NCI-H1436 treated with DMSO at 0.1 percent for 48 hours (cell line): Measurements from ENCODE around the gene CORO1C.
A peak's percentile ranks its signal among the peaks of the same experiment; 100 is the strongest.
"Not testable (repeated sequence)": the region's sequence is repeated elsewhere in the genome, so short reads cannot be mapped to it uniquely, and the experiment has no call there.

Experiments used
- DNase-seq: peaks from one replicate; lab custom pipeline; 2025; lab: John Stamatoyannopoulos, UW

Gene CORO1C

DNA sequence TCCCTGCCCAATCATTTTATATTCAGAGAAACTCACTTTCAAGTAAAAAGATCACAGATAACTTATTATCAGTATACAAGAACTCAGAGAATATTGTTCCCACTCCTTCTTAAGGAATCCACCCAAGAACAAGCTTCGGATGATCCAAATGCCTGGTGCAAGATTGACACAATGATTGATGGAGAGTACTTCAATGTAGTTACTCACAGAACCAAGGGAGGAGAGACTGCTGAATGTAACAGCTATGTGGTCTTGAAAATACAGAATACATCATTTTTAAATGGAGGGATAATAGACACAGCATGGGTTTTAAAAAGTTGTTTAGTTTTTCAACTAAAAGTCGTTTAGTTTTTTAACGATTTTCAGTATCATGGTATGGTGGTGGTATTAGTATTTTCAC, 59.3 kb downstream of the CORO1C start:
- no peak for DNase-seq

DNA sequence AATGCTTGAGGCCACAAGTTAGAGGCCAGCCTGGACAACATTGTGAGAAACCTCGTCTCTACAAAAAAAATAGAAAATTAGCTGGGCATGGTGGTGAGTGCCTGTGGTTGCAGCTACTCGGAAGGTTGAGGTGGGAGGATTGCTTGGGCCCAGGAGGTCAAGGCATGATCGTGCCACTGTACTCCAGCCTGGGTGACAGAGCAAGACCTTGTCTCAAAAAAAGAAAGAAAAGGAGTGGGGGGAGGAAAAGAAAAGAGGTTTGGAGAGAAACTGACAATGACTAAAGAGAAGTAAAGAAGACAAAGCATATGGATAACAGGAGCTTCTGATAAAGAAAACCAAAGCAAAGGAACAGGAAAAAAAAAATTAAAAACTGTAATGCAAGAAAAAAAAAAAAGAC, 60.2 kb downstream of the CORO1C start:
- no peak for DNase-seq

DNA sequence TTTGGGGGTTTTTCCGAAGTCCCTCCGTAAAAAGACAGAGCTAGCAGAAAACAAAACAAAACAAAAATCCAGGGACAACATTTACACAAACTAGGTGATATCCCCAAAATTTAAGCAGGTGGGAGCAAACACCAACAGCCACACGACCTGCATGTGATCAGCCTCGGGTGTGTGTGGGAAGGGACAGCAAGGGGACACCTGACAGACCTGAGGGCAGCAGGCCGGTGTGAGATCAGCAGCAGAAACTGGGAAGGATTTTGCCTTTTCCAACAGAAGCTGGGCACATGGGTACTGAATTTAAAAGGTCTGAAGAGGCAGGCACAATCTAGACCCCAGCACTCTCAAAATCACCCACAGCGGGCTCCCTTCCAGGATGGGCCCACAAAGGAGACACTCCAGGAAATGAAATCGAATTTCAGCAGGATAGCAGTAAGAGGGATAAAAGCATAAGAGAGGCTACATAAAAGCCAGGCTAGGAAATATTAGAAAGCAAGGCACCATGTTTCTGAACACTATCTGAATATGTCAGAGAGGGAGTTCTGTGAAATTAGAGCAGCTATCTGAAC, 61.2 kb downstream of the CORO1C start:
- no peak for DNase-seq

DNA sequence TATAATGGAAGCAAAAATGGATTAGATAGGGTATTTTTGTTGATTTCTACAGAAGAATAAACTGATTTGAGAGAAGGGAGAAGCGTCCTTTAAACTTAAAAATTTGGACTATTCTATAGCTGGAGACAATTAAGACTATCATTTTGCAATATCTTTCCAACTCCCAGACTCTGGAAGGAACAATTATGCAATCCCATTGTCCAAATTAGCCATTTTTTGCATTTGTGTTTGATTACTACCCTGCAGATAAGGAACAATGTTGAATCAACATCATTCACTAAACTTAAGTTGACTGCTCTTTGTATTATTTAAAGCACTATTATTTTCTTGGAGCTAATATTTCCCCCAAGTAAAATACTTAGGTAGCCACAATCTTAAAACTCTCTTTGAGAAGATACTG, 62.8 kb downstream of the CORO1C start:
- no peak for DNase-seq

DNA sequence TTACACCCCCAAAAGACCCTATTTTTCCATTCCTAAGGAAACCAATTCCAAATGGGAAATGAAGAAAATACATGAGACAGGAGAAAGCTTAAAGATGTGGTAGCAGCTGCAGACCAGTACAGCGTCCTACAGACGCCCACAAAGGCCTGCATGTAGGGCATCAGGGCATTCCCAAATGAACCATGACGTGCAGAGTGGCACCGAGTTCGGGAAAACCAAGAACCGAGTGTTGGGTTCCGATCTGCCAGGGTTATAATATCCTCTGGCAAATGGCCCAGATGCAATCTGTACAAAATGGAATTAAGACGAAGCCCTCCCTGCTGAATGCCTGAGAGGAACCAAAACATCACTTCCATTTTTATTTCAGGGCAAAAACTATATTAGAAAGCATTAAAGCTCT, 63.3 kb downstream of the CORO1C start:
- no peak for DNase-seq

DNA sequence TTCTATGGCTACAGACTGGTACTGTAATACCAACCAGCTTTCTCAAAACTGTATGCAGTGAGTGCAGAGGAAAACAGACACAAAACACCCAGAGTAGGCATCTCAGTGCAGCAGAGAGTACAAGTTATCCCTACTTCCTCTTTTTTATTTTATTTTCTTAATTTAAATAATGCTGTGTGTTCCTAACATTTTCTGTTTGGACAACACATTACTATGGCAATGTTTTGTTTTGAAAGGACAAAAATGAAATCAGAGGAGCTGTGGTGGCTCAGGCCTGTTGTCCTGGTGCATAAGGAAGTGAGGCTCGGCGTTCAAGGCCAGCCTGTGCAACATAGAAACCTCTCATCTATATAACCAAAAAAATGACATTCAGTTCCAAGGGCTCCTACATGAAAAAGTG, 64.0 kb downstream of the CORO1C start:
- DNase-seq: no peak

DNA sequence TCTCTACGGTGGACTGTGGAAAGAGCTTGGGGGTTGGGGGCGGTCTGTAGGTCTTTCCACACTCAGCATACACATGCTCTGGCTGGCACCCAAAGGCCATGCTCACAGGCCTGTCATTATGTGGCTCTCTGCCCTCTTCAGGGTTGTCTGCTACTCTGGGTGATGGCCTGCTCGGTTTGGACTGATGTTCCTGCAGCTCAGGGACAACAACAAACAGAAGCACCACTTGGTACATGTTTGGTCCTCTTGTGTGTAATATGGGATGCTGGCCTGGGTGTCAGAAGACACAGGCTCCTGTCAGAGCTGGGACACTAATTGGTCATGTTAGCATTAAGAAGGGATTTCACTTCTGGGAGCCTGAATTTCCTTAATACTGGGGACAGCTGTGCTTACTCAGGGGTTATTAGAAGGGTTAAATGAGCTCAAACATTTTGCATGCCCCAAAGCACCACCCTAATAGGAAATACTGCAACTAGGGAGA, 64.9 kb downstream of the CORO1C start:
- no peak for DNase-seq

DNA sequence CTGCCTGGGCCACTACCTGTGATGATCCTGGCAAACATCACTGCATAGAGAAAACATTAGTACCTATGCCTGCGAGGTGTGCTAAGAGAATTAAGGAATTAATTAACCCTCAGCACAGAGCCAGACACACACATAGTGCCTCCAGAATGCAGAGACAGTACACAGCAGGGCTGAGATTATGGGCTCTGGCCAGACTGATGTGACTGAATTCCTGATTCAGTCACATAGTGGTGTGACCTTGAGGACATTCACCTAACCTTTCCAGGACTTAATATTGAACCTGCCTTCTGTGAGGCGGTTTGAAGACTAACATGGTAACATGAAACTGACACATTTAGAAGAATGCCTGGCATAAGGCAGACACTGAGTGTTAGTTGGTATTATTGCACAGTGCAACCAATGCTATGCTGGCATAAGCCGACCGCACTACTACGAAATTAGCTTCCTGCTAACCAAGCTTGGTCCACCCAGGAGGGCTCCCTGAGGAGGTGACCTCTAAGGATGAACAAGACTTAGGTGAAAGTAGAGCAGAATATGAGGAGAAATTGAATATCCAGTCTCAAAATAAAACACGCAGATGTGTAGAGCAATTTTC, 65.6 kb downstream of the CORO1C start:
- no peak for DNase-seq

DNA sequence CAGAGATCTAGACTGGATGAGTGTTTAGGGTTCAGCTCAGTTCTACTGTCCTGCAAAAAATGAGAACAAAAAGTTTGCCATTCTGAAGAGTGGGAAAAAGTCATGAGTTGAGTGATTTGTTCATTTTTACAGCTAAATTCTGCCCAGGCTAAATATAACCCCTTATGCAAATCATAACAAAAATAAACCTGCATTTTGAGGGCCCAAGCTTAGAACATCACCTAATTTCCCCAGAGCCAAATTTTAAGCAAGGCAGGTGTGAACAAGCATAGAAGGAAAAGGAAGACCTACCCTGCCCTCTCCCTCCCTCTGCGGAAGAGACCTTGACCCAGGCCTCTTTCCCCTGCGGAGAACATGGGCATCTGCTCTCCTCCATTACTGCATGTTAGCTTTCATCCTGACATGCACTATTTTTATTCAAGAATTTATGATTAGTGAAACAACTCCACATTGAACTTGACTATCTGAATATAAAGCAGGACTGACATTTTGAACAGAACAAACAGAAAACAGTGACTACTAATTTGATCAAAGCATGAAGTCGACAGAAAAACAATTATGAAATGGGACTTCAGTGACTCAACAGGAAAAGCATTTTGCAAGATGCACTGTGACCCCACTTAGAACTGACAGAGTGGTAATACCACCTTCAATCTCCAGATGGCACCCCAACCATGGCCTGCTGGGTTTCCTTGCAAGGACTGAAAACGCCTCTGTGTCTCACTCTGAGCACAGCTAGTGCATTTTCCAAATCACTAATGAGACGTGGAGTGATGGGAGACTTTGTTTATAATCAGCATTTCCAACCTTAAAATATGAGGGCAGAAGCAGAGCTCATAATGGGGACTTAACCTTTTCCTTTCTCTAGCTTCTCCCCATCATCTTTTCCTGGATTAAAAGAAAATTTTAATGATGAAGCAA, 66.7 kb downstream of the CORO1C start:
- peak; percentile 35 for DNase-seq

DNA sequence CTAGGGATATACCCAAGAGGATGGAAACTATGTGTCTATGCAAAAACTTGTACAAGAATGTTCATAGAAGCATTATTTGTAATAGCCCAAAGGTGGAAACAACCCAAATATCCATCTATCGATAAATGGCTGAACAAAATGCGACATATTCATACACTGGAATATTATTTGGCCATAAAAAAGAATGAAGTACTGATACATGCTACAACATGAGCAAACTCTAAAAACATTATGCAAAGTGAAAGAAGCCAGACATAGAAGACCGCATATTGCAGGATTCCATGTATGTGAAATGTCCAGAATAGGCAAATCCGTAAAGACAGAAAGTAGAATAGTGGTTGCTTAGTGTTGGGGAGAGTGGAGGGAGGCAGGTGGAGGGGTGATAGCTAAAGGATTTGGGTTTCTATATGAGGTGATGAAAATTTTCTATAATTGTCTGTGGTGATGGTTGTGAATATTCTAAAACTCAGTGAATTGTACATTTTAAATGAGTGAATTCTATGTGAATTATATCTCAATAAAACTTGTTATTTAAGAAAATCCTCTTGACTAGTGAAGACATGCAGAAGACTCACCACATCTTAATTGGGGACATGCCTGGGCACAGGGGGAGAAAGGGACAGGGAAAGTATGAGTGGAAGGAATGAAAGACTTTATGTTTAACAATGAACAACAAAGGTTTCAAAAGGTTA, 67.8 kb downstream of the CORO1C start:
- DNase-seq: no peak

DNA sequence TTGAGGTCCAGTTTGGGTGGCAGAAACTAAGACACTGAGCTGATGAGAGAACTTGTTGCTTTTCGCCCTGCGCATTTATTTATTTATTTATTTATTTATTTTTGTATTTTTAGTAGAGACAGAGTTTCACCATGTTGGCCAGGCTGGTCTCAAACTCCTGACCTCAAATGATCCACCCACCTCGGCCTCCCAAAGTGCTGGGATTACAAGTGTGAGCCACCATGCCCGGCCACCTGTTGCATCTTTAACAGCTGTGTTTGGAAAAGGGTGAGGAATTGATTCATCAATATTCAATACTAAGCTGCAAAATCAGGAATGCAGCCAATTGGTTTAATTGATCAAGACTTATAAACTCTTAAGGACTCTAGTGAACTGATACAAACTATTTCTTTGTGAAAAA, 73.2 kb downstream of the CORO1C start:
- not testable (repeated sequence) for DNase-seq

DNA sequence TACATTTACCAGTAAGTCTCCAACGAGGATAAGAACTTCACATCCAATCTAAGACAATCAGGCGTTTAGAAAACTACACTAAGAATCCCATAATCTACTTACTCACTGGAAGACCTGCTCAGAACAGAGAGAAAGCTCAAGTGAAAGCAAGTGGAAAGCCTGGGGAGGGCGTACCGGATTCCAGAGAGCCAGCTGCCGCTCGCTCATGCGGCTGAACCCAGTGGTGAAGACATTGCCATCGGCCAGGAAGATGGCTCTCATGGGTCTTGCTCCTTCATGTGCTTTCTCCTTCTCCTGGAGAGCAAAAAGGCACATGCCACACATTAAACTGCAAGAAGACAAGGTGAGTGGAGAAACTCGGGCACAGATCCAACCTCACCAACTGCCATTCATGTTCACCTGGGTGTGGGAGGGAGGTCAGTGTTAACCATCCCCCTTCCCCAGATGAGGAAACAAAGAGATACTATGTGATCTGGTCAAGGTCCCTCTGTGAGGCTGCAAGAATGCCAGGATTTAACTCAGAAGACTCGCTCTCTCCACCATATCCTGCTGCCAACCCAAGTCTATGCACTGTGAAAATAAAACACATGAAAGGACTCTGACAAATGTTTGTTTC, 74.1 kb downstream of the CORO1C start:
- DNase-seq: no peak

DNA sequence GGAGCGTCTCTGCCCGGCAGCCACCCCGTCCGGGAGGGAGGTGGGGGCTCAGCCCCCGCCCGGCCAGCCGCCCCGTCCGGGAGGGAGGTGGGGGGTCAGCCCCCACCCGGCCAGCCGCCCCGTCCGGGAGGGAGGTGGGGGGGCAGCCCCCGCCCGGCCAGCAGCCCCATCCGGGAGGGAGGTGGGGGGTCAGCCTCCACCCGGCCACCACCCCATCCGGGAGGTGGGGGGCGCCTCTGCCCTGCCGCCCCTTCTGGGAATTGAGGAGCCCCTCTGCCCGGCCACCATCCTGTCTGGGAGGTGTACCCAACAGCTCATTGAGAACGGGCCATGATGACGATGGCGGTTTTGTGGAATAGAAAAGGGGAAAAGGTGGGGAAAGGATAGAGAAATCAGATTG, 75.1 kb downstream of the CORO1C start:
- DNase-seq: not testable (repeated sequence)

DNA sequence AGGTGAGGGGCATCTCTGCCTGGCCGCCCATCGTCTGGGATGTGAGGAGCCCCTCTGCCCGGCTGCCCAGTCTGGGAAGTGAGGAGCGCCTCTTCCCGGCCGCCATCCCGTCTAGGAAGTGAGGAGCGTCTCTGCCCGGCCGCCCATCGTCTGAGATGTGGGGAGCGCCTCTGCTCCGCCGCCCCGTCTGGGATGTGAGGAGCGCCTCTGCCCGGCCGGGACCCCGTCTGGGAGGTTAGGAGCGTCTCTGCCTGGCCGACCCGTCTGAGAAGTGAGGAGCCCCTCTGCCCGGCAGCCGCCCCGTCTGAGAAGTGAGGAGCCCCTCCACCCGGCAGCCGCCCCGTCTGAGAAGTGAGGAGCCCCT, 75.5 kb downstream of the CORO1C start:
- DNase-seq: not testable (repeated sequence)

DNA sequence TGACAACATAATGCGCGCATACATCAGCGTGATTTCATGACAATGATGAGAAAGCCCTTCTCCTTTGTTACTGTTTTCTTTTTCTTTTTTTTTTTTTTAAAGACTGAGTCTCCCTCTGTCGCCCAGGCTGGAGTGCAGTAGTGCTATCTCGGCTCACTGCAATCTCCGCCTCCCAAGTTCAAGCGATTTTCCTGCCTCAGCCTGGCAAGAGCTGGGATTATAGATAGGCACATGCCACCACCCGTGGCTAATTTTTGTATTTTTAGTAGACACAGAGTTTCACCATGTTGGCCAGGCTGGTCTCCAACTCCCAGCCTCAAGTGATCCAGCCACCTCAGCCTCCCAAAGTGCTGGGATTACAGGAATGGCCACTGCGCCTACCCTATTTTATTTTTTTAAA, 76.7 kb downstream of the CORO1C start:
- not testable (repeated sequence) for DNase-seq

DNA sequence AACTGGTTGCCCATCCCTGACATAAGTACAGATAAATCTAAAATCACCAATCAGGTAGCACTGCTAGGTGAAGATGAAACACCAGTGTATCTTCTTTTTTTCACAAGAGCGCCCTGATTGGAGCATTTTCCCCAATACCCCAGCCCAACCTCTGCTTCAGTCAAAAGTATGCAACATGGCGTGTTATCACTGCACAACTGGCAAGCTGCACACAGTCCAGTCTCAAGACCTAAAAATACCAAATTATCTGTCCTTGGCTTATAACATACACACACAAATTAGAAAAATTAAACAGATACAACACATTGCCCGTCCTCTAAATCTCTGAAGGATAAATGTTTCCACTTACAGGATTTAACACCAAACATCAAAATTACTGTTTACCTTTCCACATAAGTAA, 77.4 kb downstream of the CORO1C start:
- DNase-seq: no peak

DNA sequence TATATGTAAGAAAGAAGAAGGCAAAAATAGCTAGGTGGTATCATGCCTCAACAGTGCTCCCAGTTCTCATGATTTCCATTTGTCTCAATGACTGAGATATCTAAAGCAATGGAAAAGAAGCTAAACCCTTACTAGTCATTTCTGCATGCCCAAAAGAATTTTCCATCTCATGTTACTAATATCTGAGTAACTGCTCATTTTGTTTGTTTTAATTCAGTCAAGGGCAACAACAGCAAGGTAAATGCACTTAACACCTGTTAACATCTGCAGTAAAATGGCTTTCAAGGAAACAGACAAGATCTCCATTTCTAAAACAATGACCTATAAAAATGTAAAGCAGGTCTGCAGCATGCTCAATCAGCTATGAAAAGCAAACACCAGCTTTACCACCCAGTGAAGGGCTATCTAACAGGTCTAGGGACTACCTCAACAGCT, 78.2 kb downstream of the CORO1C start:
- no peak for DNase-seq

DNA sequence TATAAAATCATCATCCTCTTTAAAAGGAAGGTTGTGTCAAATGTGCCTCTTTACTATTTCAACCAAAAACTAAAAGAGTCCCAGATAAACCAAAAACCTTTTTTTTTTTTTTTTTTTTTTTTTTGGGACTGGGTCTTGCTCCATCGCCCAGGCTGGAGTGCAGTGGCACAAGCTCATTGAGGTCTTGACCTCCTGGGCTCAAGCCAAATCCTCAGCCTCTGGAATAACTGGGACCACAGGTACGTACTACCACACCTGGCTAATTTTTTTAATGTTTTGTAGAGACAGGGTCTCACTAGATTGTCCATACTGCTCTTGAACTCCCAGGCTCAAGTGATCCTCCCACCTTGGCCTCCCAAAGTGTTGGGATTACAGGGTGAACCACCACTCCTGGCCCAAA, 81.2 kb downstream of the CORO1C start:
- no peak for DNase-seq

DNA sequence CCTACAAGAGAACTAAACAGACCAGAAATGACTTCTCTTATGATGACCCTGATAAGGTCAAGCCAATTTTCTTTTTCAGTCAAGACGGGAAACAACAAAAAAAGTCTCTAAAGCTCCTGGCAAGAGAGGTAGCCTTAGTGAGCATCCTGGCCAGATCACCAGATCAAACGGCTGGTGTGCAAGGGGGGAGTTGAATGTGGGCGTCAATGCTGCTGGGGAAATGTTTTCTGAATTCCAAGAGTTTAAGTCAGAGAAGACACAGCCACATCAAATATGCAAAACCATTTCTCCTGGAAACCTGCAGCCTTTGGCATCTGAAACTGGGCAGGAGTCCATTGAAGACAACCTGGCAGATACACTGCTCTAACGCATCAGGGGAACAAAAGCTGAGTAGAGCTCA, 81.6 kb downstream of the CORO1C start:
- DNase-seq: no peak

DNA sequence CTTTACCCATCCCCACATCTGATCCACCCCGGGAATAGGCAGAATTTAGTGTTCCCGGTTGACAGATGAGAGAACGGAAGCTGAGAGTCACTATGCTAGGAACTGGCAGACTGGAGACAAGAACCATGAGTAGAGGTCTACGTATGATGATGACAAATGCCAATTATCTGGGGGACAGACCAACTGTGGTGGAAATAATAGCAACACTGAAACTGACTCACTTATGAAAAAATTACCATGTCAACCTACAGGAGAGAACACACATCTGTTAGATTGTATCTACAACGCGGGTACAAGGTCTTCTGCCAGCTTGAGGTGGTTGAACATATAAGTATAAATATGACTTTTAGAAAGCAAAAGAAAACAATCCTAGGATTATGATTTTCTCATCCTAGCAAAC, 82.2 kb downstream of the CORO1C start:
- no peak for DNase-seq

DNA sequence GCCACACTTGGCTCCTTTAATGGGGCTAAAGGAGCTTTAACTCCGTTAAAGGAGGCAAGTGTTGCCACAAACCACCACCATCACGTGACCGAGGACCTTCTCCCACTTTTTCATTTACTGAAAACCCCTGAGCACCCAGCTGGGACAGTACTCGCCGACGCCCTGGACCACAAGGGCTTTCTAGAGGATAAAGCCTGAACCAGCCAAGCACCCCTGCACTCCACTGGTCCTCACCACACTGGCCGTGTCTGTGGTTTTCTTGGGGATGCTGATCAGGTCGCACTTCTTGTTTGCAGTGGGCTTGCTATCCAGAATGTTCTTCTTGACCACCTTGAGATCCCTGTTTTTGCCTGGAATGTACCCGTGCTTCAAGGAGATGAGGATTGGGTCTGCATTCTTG, 82.9 kb downstream of the CORO1C start:
- DNase-seq: no peak
